T47D (cell line): ENCODE data around the gene ISCU.

Experiments
- DNase-seq, 2 experiments: peaks; one replicate each; pipeline versions ENCODE4 v3.0.0 to v3.0.0-alpha.2; 2011 to 2012; ENCODE audit warnings: low read depth in 1 of 2, low spot score in 1 of 2
- JUND ChIP-seq: IDR thresholded peaks from 2 replicates; pipeline ENCODE4 v1.6.1; 2012; ENCODE audit warnings: low read depth
- in situ Hi-C: cut with HindIII; loops from 2 replicates; pipeline ENCODE4 v1.10.0; 2016; ENCODE audit warnings: low sequenced_read_pairs, low pct_unique_long_range_greater_than_20kb

ISCU gene

GRCh38 chr12:108599948-108600701 is 37.7 kb downstream of the ISCU start:
- DNase-seq: no peak
- in situ Hi-C loops: no loop called here
- no peak for TF ChIP-seq JUND

GRCh38 chr12:108600702-108601007 is 38.3 kb downstream of the ISCU start:
- DNase-seq: no peak
- TF ChIP-seq JUND: no peak
- in situ Hi-C loops: no loop called here

- TF ChIP-seq JUND: no peak
- in situ Hi-C loops: no loop called here
Measured at GRCh38 chr12:108602209-108602705, 39.9 kb downstream of the ISCU start.

GRCh38 chr12:108602976-108603704 is 40.7 kb downstream of the ISCU start:
- in situ Hi-C loops: no loop called here
- TF ChIP-seq JUND: no peak
- DNase-seq: no peak

More at GRCh38 chr12:108602209-108602705, 39.9 kb downstream of the ISCU start:
- DNase-seq: no peak

- no peak for TF ChIP-seq JUND
- in situ Hi-C loops: no loop called here
- no peak for DNase-seq
Measured at GRCh38 chr12:108603743-108604142, 41.3 kb downstream of the ISCU start.

GRCh38 chr12:108604208-108604941 is 42.0 kb downstream of the ISCU start:
- in situ Hi-C loops: no loop called here
- DNase-seq: no peak
- TF ChIP-seq JUND: no peak

GRCh38 chr12:108605000-108605689 is 42.7 kb downstream of the ISCU start:
- in situ Hi-C loops: no loop called here
- no peak for TF ChIP-seq JUND

GRCh38 chr12:108605690-108606406 is 43.5 kb downstream of the ISCU start:
- in situ Hi-C loops: no loop called here
- no peak for DNase-seq
- TF ChIP-seq JUND: no peak

More at GRCh38 chr12:108605000-108605689, 42.7 kb downstream of the ISCU start:
- DNase-seq: no peak

- no peak for TF ChIP-seq JUND
- DNase-seq: no peak
- in situ Hi-C loops: no loop called here
Measured at GRCh38 chr12:108606492-108606891, 44.1 kb downstream of the ISCU start.

- no peak for DNase-seq
- no peak for TF ChIP-seq JUND
- in situ Hi-C loops: no loop called here
Measured at GRCh38 chr12:108607981-108608600, 45.7 kb downstream of the ISCU start.

GRCh38 chr12:108608616-108609015 is 46.2 kb downstream of the ISCU start:
- in situ Hi-C loops: no loop called here
- no peak for TF ChIP-seq JUND
- no peak for DNase-seq
